ENCODE data around the gene PRUNE2.

Gene PRUNE2

GRCh38 chr9:76896035-76896434 lies 9.9 kb downstream of the PRUNE2 start:
- no peak for ATAC-seq (replicated peaks; ENCODE audit: extremely low read depth, poor library complexity, severe bottlenecking)
- Mint-ChIP-seq H3K27me3 (peaks cover 28% of the 10 kb centered on the region), H3K4me3 (no peak overlapping the region), H3K4me1 (no peaks in the 10 kb centered on the region), H3K9me3 (no peaks in the 10 kb centered on the region), H3K36me3 (ENCODE audit: insufficient read depth) (no peaks in the 10 kb centered on the region), H3K27ac (ENCODE audit: low read depth) (no peak overlapping the region)
- no peak for DNase-seq (ENCODE audit: low spot score in 2 of 2)

- Mint-ChIP-seq H3K27me3 (peaks cover 22% of the 10 kb centered on the region), H3K36me3 (ENCODE audit: insufficient read depth) (no peaks in the 10 kb centered on the region), H3K9me3 (no peaks in the 10 kb centered on the region), H3K27ac (ENCODE audit: low read depth) (no peak overlapping the region), H3K4me1 (no peaks in the 10 kb centered on the region), H3K4me3 (no peak overlapping the region)
- no peak for DNase-seq (ENCODE audit: low spot score in 2 of 2)
- no peak for ATAC-seq (replicated peaks; ENCODE audit: extremely low read depth, poor library complexity, severe bottlenecking)
Measured at GRCh38 chr9:76895186-76895585, 10.7 kb downstream of the PRUNE2 start.

- ATAC-seq (replicated peaks; ENCODE audit: extremely low read depth, poor library complexity, severe bottlenecking): no peak
Measured at GRCh38 chr9:76894198-76894597, 11.7 kb downstream of the PRUNE2 start.

GRCh38 chr9:76893395-76893932 lies 12.4 kb downstream of the PRUNE2 start:
- Mint-ChIP-seq H3K27me3 (peaks cover 9% of the 10 kb centered on the region), H3K9me3 (no peaks in the 10 kb centered on the region), H3K4me3 (no peak overlapping the region), H3K36me3 (ENCODE audit: insufficient read depth) (no peaks in the 10 kb centered on the region), H3K27ac (ENCODE audit: low read depth) (no peak overlapping the region), H3K4me1 (no peaks in the 10 kb centered on the region)
- ATAC-seq (replicated peaks; ENCODE audit: extremely low read depth, poor library complexity, severe bottlenecking) (no peak), DNase-seq (ENCODE audit: low spot score in 2 of 2) (no peak)

More at GRCh38 chr9:76894198-76894597, 11.7 kb downstream of the PRUNE2 start:
- Mint-ChIP-seq H3K36me3 (ENCODE audit: insufficient read depth) (no peaks in the 10 kb centered on the region), H3K27ac (ENCODE audit: low read depth) (no peak overlapping the region), H3K4me1 (no peaks in the 10 kb centered on the region), H3K27me3 (peaks cover 13% of the 10 kb centered on the region), H3K9me3 (no peaks in the 10 kb centered on the region), H3K4me3 (no peak overlapping the region)
- DNase-seq (ENCODE audit: low spot score in 2 of 2): no peak

- no peaks in the 10 kb centered on the region for H3K4me1 Mint-ChIP-seq
- H3K9me3 Mint-ChIP-seq: no peaks in the 10 kb centered on the region
- H3K27me3 Mint-ChIP-seq: peaks cover 8% of the 10 kb centered on the region
- H3K4me3 Mint-ChIP-seq: no peak overlapping the region
- no peak for DNase-seq (ENCODE audit: low spot score in 2 of 2)
- H3K27ac Mint-ChIP-seq (ENCODE audit: low read depth): no peak overlapping the region
- no peaks in the 10 kb centered on the region for H3K36me3 Mint-ChIP-seq (ENCODE audit: insufficient read depth)
- ATAC-seq (replicated peaks; ENCODE audit: extremely low read depth, poor library complexity, severe bottlenecking): no peak
Measured at GRCh38 chr9:76891874-76892273, 14.0 kb downstream of the PRUNE2 start.

GRCh38 chr9:76891279-76891678 lies 14.6 kb downstream of the PRUNE2 start:
- no peak for DNase-seq (ENCODE audit: low spot score in 2 of 2)
- no peaks in the 10 kb centered on the region for H3K36me3 Mint-ChIP-seq (ENCODE audit: insufficient read depth)
- H3K27ac Mint-ChIP-seq (ENCODE audit: low read depth): no peak overlapping the region
- no peaks in the 10 kb centered on the region for H3K9me3 Mint-ChIP-seq
- no peak overlapping the region for H3K4me3 Mint-ChIP-seq
- ATAC-seq (replicated peaks; ENCODE audit: extremely low read depth, poor library complexity, severe bottlenecking): no peak
- H3K4me1 Mint-ChIP-seq: no peaks in the 10 kb centered on the region
- peaks cover 2% of the 10 kb centered on the region for H3K27me3 Mint-ChIP-seq

GRCh38 chr9:76887951-76888350 lies 18.0 kb downstream of the PRUNE2 start:
- H3K27ac Mint-ChIP-seq (ENCODE audit: low read depth): no peak overlapping the region
- DNase-seq (ENCODE audit: low spot score in 2 of 2): no peak
- no peaks in the 10 kb centered on the region for H3K4me1 Mint-ChIP-seq
- H3K36me3 Mint-ChIP-seq (ENCODE audit: insufficient read depth): no peaks in the 10 kb centered on the region
- no peak for ATAC-seq (replicated peaks; ENCODE audit: extremely low read depth, poor library complexity, severe bottlenecking)
- no peaks in the 10 kb centered on the region for H3K27me3 Mint-ChIP-seq
- no peaks in the 10 kb centered on the region for H3K9me3 Mint-ChIP-seq
- no peak overlapping the region for H3K4me3 Mint-ChIP-seq

- no peak for DNase-seq (ENCODE audit: low spot score in 2 of 2)
Measured at GRCh38 chr9:76887003-76887821, 18.7 kb downstream of the PRUNE2 start.

GRCh38 chr9:76886318-76886717 lies 19.6 kb downstream of the PRUNE2 start:
- no peaks in the 10 kb centered on the region for H3K27me3 Mint-ChIP-seq

More at GRCh38 chr9:76887003-76887821, 18.7 kb downstream of the PRUNE2 start:
- no peaks in the 10 kb centered on the region for H3K4me1 Mint-ChIP-seq
- no peaks in the 10 kb centered on the region for H3K9me3 Mint-ChIP-seq
- no peak for ATAC-seq (replicated peaks; ENCODE audit: extremely low read depth, poor library complexity, severe bottlenecking)
- H3K4me3 Mint-ChIP-seq: no peak overlapping the region
- no peaks in the 10 kb centered on the region for H3K27me3 Mint-ChIP-seq
- H3K27ac Mint-ChIP-seq (ENCODE audit: low read depth): no peak overlapping the region
- no peaks in the 10 kb centered on the region for H3K36me3 Mint-ChIP-seq (ENCODE audit: insufficient read depth)

GRCh38 chr9:76884823-76885222 lies 21.1 kb downstream of the PRUNE2 start:
- Mint-ChIP-seq H3K9me3 (no peaks in the 10 kb centered on the region), H3K36me3 (ENCODE audit: insufficient read depth) (no peaks in the 10 kb centered on the region), H3K4me3 (no peak overlapping the region), H3K27ac (ENCODE audit: low read depth) (no peak overlapping the region), H3K27me3 (no peaks in the 10 kb centered on the region), H3K4me1 (no peaks in the 10 kb centered on the region)
- no peak for DNase-seq (ENCODE audit: low spot score in 2 of 2)
- ATAC-seq (replicated peaks; ENCODE audit: extremely low read depth, poor library complexity, severe bottlenecking): no peak

More at GRCh38 chr9:76886318-76886717, 19.6 kb downstream of the PRUNE2 start:
- H3K9me3 Mint-ChIP-seq: no peaks in the 10 kb centered on the region
- DNase-seq (ENCODE audit: low spot score in 2 of 2) (no peak), ATAC-seq (replicated peaks; ENCODE audit: extremely low read depth, poor library complexity, severe bottlenecking) (no peak)
- no peak overlapping the region for H3K4me3 Mint-ChIP-seq
- H3K36me3 Mint-ChIP-seq (ENCODE audit: insufficient read depth): no peaks in the 10 kb centered on the region
- no peaks in the 10 kb centered on the region for H3K4me1 Mint-ChIP-seq
- no peak overlapping the region for H3K27ac Mint-ChIP-seq (ENCODE audit: low read depth)

- Mint-ChIP-seq H3K27ac (ENCODE audit: low read depth) (no peak overlapping the region), H3K4me1 (no peaks in the 10 kb centered on the region), H3K4me3 (no peak overlapping the region), H3K9me3 (no peaks in the 10 kb centered on the region), H3K36me3 (ENCODE audit: insufficient read depth) (no peaks in the 10 kb centered on the region), H3K27me3 (no peaks in the 10 kb centered on the region)
- DNase-seq (ENCODE audit: low spot score in 2 of 2) (no peak), ATAC-seq (replicated peaks; ENCODE audit: extremely low read depth, poor library complexity, severe bottlenecking) (no peak)
Measured at GRCh38 chr9:76883341-76883855, 22.5 kb downstream of the PRUNE2 start.

GRCh38 chr9:76882686-76883085 lies 23.2 kb downstream of the PRUNE2 start:
- Mint-ChIP-seq H3K4me1 (no peaks in the 10 kb centered on the region), H3K27ac (ENCODE audit: low read depth) (no peak overlapping the region), H3K9me3 (no peaks in the 10 kb centered on the region), H3K4me3 (no peak overlapping the region), H3K27me3 (no peaks in the 10 kb centered on the region), H3K36me3 (ENCODE audit: insufficient read depth) (no peaks in the 10 kb centered on the region)
- ATAC-seq (replicated peaks; ENCODE audit: extremely low read depth, poor library complexity, severe bottlenecking): no peak
- no peak for DNase-seq (ENCODE audit: low spot score in 2 of 2)

GRCh38 chr9:76880210-76880609 lies 25.7 kb downstream of the PRUNE2 start:
- ATAC-seq (replicated peaks; ENCODE audit: extremely low read depth, poor library complexity, severe bottlenecking) (no peak), DNase-seq (ENCODE audit: low spot score in 2 of 2) (no peak)
- peaks cover 14% of the 10 kb centered on the region for H3K27me3 Mint-ChIP-seq
- H3K9me3 Mint-ChIP-seq: no peaks in the 10 kb centered on the region
- H3K36me3 Mint-ChIP-seq (ENCODE audit: insufficient read depth): no peaks in the 10 kb centered on the region
- H3K4me3 Mint-ChIP-seq: no peak overlapping the region
- H3K27ac Mint-ChIP-seq (ENCODE audit: low read depth): no peak overlapping the region
- no peaks in the 10 kb centered on the region for H3K4me1 Mint-ChIP-seq

All from central memory CD8-positive, alpha-beta T cell (primary cell).